Activated CD8-positive, alpha-beta memory T cell treated with anti-CD3 and anti-CD28 coated beads, Interleukin-2, amount 50 U/mL, for 4 hours (primary cell): ENCODE measurements around the gene DYNC2LI1.

Experiments
- DNase-seq: peaks from one replicate; pipeline ENCODE4 v3.0.0-alpha.2; 2020

The DYNC2LI1 gene

GRCh38 chr2:43851011-43851980, 77.5 kb downstream of the DYNC2LI1 start:
- no peak for DNase-seq

- DNase-seq: no peak
Measured at GRCh38 chr2:43852196-43852730, 78.4 kb downstream of the DYNC2LI1 start.

- DNase-seq: no peak
Measured at GRCh38 chr2:43853141-43854081, 79.6 kb downstream of the DYNC2LI1 start.

- DNase-seq: no peak
Measured at GRCh38 chr2:43854671-43855070, 80.8 kb downstream of the DYNC2LI1 start.

GRCh38 chr2:43855292-43855691, 81.5 kb downstream of the DYNC2LI1 start:
- DNase-seq: no peak
